Measurements from ENCODE around the gene MPHOSPH9.

Gene MPHOSPH9

GRCh38 chr12:123232807-123233504, at the start of gene MPHOSPH9, which contains the start of gene MTRFR:
TSS of gene MPHOSPH9 (minus strand) at chr12:123233141. CDS start at chr12:123230364, 2,777 bp downstream.
TSS of gene MTRFR (plus strand) at chr12:123233436. CDS start at chr12:123253675, 20,239 bp downstream.
- ATAC-seq = peak; percentile 92 to 93

- no peak for ATAC-seq
These were observed 49.2 kb upstream of the MPHOSPH9 start for GRCh38 chr12:123282111-123282510.

- ATAC-seq = no peak
These were observed 48.0 kb upstream of the MPHOSPH9 start for GRCh38 chr12:123280971-123281370.

- ATAC-seq = peak; percentile 72 to 75
These were observed 45.2 kb upstream of the MPHOSPH9 start for GRCh38 chr12:123278101-123278627.

- no peak for ATAC-seq
These were observed 40.2 kb upstream of the MPHOSPH9 start for GRCh38 chr12:123273166-123273565.

- peak; percentile 80 to 84 for ATAC-seq
These were observed 38.2 kb upstream of the MPHOSPH9 start for GRCh38 chr12:123271001-123271668.

GRCh38 chr12:123270214-123271000, 37.5 kb upstream of the MPHOSPH9 start:
- ATAC-seq = no peak

- ATAC-seq = no peak
These were observed 36.9 kb upstream of the MPHOSPH9 start for GRCh38 chr12:123269896-123270213.

- no peak for ATAC-seq
These were observed 36.5 kb upstream of the MPHOSPH9 start for GRCh38 chr12:123269395-123269892.

- no peak for ATAC-seq
These were observed 35.9 kb upstream of the MPHOSPH9 start for GRCh38 chr12:123268850-123269249.

- no peak for ATAC-seq
These were observed 35.3 kb upstream of the MPHOSPH9 start for GRCh38 chr12:123267991-123268843.

- no peak for ATAC-seq
These were observed 34.5 kb upstream of the MPHOSPH9 start for GRCh38 chr12:123267335-123267920.

GRCh38 chr12:123266679-123267277, 33.8 kb upstream of the MPHOSPH9 start:
- ATAC-seq = no peak

GRCh38 chr12:123265851-123266678, 33.1 kb upstream of the MPHOSPH9 start:
- no peak for ATAC-seq

- ATAC-seq = no peak
These were observed 31.7 kb upstream of the MPHOSPH9 start for GRCh38 chr12:123264642-123265041.

- no peak for ATAC-seq
These were observed 30.4 kb upstream of the MPHOSPH9 start for GRCh38 chr12:123263196-123263817.

- ATAC-seq = no peak
These were observed 28.3 kb upstream of the MPHOSPH9 start for GRCh38 chr12:123261196-123261595.

- no peak for ATAC-seq
These were observed 27.1 kb upstream of the MPHOSPH9 start for GRCh38 chr12:123260081-123260480.

- no peak for ATAC-seq
These were observed 25.7 kb upstream of the MPHOSPH9 start for GRCh38 chr12:123258593-123258992.

Measured in activated CD4-positive, CD25-positive, alpha-beta regulatory T cell treated with anti-CD3 and anti-CD28 coated beads, Interleukin-2, amount 50 U/mL, for 24 hours (primary cell).